ENCODE measurements around the gene PHTF1. TPM values are rescaled to one million over a fixed set of nuclear protein-coding genes. Genes with fewer than 3 reads are reported as not detected.

Gene PHTF1
- total and polyA plus RNA-seq, 2 donors (not counting 1 experiment from before 2014, with no cell fraction given), result 3.6 to 18.5 TPM

DNA sequence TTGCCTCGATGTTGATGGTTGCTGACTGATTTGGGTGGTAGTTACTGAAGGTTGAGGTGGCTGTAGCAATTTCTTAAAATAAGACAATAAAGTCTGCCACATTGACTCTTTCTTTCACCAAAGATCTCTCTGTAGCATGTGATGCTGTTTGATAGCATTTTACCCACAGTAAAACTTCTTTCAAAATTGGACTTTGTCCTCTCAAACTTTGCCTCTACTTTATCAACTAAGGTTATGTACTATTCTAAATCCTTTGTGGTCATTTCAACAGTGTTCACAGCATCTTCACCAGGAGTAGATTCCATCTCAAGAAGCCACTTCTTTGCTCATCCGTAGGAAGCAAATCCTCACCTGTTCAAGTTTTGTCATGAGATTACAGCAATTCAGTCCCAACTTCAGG, 93.2 kb downstream of the PHTF1 start:
- H3K27ac ChIP-seq (ENCODE audit: low read length in 2 of 2), result no peak overlapping the region
- ChIA-PET POLR2A (no interaction called here), CTCF (no interaction called here)
- intact Hi-C loops (cut with micrococcal nuclease), result no loop called here
- H3K27me3 ChIP-seq (replicated peaks in 1 of 4; ENCODE audit: control extremely low read depth in 1 of 4, control insufficient read depth in 3 of 4, insufficient read depth in 4 of 4, low read length in 3 of 4), result no peaks in the 10 kb centered on the region
- H3K79me2 ChIP-seq (ENCODE audit: control insufficient read depth, insufficient read depth, low read length), result no peaks in the 10 kb centered on the region
- H3K36me3 ChIP-seq (replicated peaks in 1 of 2; ENCODE audit: control extremely low read depth in 1 of 2, control insufficient read depth in 1 of 2, extremely low read depth in 1 of 2, insufficient read depth in 2 of 2, low read length in 1 of 2), result no peaks in the 10 kb centered on the region
- no peaks in the 10 kb centered on the region for H3K9me3 Mint-ChIP-seq (ENCODE audit: insufficient read depth)
- no peak overlapping the region for H3K4me2 ChIP-seq (replicated peaks; ENCODE audit: low read depth, low read length, poor library complexity, severe bottlenecking)
- H3K9ac ChIP-seq (ENCODE audit: low read length), result no peak overlapping the region
- H3K4me3 ChIP-seq (ENCODE audit: control extremely low read depth in 1 of 5, extremely low read depth in 1 of 5, insufficient read depth in 1 of 5, low read depth in 2 of 5, low read length in 4 of 5), result no peak overlapping the region
- no peak overlapping the region for H2AFZ ChIP-seq (ENCODE audit: insufficient read depth, low read depth, low read length, poor library complexity, severe bottlenecking)
- no peak for TF ChIP-seq EZH2 (IDR thresholded peaks at IDR 0.05; ENCODE audit: borderline replicate concordance, insufficient read depth, low read depth, low read length, poor library complexity, severe bottlenecking)
- TF ChIP-seq, protein P1, sequence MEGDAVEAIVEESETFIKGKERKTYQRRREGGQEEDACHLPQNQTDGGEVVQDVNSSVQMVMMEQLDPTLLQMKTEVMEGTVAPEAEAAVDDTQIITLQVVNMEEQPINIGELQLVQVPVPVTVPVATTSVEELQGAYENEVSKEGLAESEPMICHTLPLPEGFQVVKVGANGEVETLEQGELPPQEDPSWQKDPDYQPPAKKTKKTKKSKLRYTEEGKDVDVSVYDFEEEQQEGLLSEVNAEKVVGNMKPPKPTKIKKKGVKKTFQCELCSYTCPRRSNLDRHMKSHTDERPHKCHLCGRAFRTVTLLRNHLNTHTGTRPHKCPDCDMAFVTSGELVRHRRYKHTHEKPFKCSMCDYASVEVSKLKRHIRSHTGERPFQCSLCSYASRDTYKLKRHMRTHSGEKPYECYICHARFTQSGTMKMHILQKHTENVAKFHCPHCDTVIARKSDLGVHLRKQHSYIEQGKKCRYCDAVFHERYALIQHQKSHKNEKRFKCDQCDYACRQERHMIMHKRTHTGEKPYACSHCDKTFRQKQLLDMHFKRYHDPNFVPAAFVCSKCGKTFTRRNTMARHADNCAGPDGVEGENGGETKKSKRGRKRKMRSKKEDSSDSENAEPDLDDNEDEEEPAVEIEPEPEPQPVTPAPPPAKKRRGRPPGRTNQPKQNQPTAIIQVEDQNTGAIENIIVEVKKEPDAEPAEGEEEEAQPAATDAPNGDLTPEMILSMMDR (IDR thresholded peaks at IDR 0.05), result no peak
- H3K4me1 Mint-ChIP-seq, result no peaks in the 10 kb centered on the region
- WGBS (ENCODE audit: insufficient coverage), result 100% methylated on average over 1 of the region's 2 CpGs
- H3K4me1 ChIP-seq (ENCODE audit: control insufficient read depth in 2 of 2, insufficient read depth in 2 of 2, low read length in 2 of 2), result no peaks in the 10 kb centered on the region
- no peak overlapping the region for H3K4me3 Mint-ChIP-seq
- H3K27ac Mint-ChIP-seq, result no peak overlapping the region
- no peaks in the 10 kb centered on the region for H3K27me3 Mint-ChIP-seq
- no peaks in the 10 kb centered on the region for H4K20me1 ChIP-seq (ENCODE audit: control insufficient read depth, insufficient read depth, low read length, poor library complexity, severe bottlenecking)
- no peaks in the 10 kb centered on the region for H3K9me3 ChIP-seq (ENCODE audit: control extremely low read depth in 1 of 3, control insufficient read depth in 2 of 3, insufficient read depth in 1 of 3, low read length in 2 of 3)
- no peak for DNase-seq
- no peak for ATAC-seq (ENCODE audit: low read depth)

DNA sequence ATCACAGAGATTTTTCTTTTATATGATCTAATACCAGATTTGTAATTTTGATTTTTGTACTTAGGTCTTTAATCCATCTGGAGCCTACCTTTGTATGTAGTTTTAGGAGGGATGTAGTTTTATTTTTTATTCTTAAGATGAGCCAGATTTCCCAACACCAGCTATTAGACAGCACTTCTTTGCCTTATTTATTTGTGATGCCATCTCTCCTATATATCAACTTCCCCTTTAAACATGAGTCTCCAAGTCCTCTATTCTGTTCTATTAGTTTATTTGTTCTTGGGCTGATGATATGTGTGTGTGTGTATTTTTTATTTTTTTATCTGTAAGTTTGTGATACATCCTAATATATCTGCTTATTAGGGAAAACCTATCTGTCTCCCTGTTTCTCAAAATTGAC, 94.2 kb downstream of the PHTF1 start:
- H3K9me3 Mint-ChIP-seq (ENCODE audit: insufficient read depth), result no peaks in the 10 kb centered on the region
- Histone ChIP-seq H3K4me1 (ENCODE audit: control insufficient read depth in 2 of 2, insufficient read depth in 2 of 2, low read length in 2 of 2) (no peaks in the 10 kb centered on the region), H3K79me2 (ENCODE audit: control insufficient read depth, insufficient read depth, low read length) (no peaks in the 10 kb centered on the region), H4K20me1 (ENCODE audit: control insufficient read depth, insufficient read depth, low read length, poor library complexity, severe bottlenecking) (no peaks in the 10 kb centered on the region), H3K27me3 (replicated peaks in 1 of 4; ENCODE audit: control extremely low read depth in 1 of 4, control insufficient read depth in 3 of 4, insufficient read depth in 4 of 4, low read length in 3 of 4) (no peaks in the 10 kb centered on the region), H3K36me3 (replicated peaks in 1 of 2; ENCODE audit: control extremely low read depth in 1 of 2, control insufficient read depth in 1 of 2, extremely low read depth in 1 of 2, insufficient read depth in 2 of 2, low read length in 1 of 2) (no peaks in the 10 kb centered on the region), H3K4me3 (ENCODE audit: control extremely low read depth in 1 of 5, extremely low read depth in 1 of 5, insufficient read depth in 1 of 5, low read depth in 2 of 5, low read length in 4 of 5) (no peak overlapping the region), H3K9me3 (ENCODE audit: control extremely low read depth in 1 of 3, control insufficient read depth in 2 of 3, insufficient read depth in 1 of 3, low read length in 2 of 3) (no peaks in the 10 kb centered on the region), H2AFZ (ENCODE audit: insufficient read depth, low read depth, low read length, poor library complexity, severe bottlenecking) (no peak overlapping the region), H3K9ac (ENCODE audit: low read length) (no peak overlapping the region), H3K4me2 (replicated peaks; ENCODE audit: low read depth, low read length, poor library complexity, severe bottlenecking) (no peak overlapping the region), H3K27ac (ENCODE audit: low read length in 2 of 2) (no peak overlapping the region)
- ChIA-PET CTCF (interaction anchor here (1.3 kb wide), 1 partner anchor 11 kb away, joined by 3 read pairs; no protein-coding TSS in a partner anchor), POLR2A (no interaction called here)
- no peaks in the 10 kb centered on the region for H3K27me3 Mint-ChIP-seq
- intact Hi-C loops (cut with micrococcal nuclease), result no loop called here
- DNase-seq (no peak), ATAC-seq (ENCODE audit: low read depth) (no peak)
- no peak overlapping the region for H3K4me3 Mint-ChIP-seq
- no peaks in the 10 kb centered on the region for H3K4me1 Mint-ChIP-seq
- TF ChIP-seq, protein P1 (IDR thresholded peaks at IDR 0.05), result no peak
- TF ChIP-seq EZH2 (IDR thresholded peaks at IDR 0.05; ENCODE audit: borderline replicate concordance, insufficient read depth, low read depth, low read length, poor library complexity, severe bottlenecking), result no peak
- H3K27ac Mint-ChIP-seq, result no peak overlapping the region
